ENCODE measurements around the gene FAM222A.

The FAM222A gene

DNA sequence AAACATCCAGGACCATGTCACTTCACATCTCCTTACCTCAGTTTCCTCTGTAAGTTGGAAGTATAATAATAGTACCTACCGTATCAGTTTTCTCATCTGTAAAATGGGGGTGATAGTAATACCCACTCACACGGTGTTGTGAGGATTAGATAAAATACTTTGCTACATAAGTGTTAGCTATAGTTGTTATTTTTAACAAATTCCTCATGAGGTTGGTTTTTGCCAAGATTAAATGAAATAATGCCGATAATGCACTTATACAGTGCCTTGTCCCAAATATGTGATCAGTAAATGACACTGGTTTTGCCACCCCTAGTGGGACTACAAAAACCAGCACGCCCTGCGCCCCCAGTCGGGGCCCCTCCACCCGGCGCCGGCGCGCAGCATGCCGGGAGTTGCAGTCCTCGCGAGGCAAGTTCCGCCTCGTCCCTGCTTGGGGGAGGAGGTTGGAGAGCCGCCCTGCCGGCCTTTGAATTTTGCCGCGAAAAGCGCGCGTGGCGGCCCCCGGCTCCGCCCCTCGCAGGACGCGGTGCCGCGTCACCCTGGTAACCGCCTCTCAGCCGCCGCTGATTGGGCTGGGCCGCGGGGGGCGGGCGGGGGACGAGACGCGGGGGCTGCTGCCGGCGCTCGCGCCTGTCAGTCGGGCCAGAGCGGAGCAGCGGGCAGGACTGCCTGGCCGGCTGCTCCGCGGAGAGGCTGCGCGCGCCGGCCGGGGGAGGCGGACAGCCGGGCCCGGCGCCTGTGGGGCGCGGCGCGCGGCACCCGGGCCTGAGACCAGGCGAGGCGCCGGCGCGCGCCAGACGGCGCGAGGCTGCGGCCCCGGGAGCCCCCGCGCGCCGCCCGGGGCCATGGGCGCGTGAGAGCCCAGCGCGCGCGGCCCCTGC is at the start of gene FAM222A:
Gene FAM222A, plus strand, starts transcription at position 639 of the 884 bp plus-strand sequence. CDS start 30,322 bp downstream, outside the sequence.
- DNase-seq, result peak; percentile 92 to 95

DNA sequence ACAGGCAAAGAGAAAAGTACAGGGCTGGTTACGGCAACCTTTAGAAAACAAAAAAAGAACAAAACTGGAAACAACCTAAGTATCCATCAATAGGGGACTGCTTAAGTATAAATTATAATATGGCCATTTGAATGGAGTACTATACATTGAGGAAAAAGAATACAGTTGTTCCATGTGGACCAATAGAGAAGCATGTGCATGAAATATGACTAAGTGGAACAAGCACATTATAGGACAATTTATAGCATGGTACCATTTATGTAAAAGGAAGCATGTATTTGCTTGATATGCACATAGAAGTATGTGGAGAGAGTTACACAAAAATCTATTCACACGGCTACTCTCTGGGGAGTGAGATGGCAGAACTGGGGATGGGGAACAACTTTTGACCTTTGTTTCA is 49.2 kb upstream of the FAM222A start:
- no peak for DNase-seq

- no peak for DNase-seq
Observed at GRCh38 chr12:109666068-109666467, 47.6 kb upstream of the FAM222A start.

DNA sequence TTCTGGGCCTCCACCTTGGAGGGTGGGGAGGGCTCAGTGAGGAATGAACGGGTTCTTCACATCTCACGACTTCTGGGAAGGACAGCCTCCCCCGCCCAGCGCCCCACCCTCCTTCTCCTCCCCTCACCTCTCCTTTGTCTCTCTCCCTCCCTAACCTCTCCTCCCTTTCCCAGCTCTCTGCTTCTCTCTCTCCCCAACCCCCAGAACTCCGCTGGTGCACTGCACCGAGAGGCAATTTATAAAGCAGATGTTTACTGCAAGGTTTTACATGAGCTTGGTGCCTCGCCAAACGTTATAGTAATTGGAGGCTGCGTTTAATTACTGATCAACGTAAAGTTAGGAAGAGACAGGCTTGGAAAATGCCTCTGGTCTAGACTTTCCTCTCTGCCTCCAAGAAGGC is 42.9 kb upstream of the FAM222A start:
- DNase-seq, result no peak

- DNase-seq, result no peak
Observed at GRCh38 chr12:109671502-109671901, 42.1 kb upstream of the FAM222A start.

DNA sequence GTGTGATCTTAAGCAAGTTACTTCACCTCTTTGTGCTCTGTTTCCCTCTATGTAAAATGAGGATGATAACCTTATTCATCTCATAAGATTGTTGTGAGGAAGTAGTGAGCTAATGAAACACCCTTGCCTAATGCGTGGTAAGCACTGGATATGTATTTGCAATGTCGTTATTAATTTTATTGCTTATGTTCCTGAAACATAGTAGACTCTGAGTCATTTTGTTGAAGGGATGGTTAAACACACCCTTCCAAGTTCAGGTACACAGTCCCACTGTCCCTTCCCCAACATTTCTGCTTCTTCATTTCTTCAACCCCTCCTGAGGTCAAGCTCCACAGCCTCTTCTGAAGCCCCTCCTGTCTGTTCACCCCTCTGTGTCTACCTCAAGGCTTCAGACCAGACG is 40.2 kb upstream of the FAM222A start:
- no peak for DNase-seq

- no peak for DNase-seq
Observed at GRCh38 chr12:109673884-109674283, 39.7 kb upstream of the FAM222A start.

- DNase-seq, result no peak
Observed at GRCh38 chr12:109675411-109675810, 38.2 kb upstream of the FAM222A start.

DNA sequence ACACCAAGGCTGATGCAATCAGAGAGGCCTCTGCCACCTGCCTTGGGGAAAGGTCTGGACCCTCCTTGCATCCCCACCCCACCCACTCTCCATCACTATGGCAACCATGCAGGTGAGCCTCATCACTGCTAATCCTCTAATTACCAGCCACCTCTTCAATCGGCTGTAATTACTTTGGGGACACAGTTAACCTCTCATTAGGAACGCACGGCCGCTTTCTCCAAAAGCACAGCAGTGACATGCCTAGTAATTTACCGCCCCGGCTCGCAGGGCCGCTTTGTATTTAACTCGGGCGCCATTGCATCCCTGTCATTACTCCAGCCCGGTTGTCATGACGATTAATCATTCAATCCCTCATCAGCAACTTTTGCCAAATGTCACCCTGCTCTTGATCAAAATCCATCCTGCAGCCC is 36.3 kb upstream of the FAM222A start:
- peak; percentile 32 to 51 for DNase-seq

DNA sequence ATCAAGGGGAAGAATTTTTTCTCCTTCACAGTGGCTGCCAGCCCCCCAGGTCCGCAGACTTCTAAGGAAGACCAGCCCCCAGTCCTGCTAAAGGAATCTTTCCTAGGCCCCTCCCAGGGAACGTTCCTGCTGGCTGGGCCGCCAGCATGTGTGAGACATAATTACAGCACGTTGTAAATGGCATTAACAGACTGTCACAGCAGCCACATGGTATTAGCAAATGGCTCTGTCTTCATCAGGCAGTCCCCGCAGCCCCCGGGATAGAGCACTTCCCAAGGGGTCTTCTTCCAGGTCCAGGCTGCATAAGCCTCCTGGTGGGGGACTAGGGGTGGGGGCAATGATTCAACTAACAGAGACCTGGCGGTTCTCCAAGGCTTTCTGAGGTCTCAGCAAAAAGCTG is 34.9 kb upstream of the FAM222A start:
- no peak for DNase-seq

DNA sequence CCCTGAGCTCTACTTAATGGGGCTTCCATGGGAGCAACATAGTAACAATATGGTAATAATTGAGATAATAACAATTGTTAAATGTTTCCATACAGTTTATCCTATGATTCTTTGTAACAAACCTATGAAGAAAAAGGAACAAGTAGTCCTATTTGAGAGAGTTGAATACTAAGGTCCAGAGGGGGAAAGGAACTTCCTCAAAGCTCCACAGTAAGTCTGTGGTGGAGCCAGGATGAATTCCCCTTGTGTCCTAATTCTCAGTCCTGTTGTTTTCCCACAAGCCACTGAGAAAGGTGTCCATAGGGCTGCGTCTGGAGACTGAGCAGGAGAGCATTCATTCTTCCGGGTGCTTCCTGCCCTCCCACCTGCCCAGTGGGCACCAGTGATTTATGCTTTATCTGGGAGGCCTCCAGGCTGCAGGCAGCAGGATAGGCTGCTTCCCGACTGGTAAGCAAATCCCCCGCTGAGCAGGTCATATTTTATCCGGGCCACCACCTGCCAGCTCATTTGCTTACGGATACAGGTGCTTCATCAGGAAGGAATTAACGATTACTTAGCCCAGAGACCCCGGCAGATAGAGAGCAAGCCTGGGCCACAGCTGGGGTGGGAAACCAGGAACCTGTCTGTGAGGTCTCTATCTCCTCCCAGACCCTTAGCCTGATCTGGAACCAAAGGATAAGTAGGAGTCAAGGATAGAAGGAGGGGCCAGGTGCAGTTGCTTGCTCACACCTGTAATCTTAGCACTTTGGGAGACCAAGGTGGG is 33.9 kb upstream of the FAM222A start:
- DNase-seq, result no peak

DNA sequence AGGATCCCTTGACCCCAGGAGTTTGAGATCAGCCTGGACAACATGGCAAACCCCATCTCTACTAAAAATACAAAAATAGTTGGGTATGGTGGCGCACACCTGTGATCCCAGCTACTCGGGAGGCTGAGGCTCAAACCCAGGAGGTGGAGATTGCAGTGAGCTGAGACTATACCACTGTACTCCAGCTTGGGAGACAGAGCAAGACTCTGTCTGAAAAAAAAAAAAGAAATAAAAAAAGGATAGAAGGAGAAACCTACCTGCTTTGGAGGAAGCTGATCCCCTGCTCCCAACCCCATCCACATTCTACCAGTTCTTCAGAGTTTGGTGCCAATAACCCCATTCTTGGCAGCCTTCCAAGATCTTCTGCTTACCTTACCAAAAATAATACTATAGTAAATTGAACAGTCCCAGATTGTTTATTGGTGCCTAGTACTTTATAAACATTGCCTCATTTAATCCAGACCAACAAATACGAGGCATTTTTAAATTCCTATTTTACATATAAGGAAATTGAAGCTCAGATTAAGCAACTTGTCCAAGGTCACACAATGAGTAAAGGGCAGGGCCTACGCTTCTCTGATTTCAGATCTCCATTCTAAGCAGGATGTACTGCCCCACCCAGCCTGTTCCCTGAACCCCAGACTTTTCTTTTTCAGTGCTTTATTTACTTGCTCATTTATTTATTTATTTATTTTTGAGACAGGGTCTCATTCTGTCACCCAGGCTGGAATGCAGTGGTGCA is 33.2 kb upstream of the FAM222A start:
- DNase-seq, result no peak

- DNase-seq, result no peak
Observed at GRCh38 chr12:109681986-109682707, 31.5 kb upstream of the FAM222A start.

DNA sequence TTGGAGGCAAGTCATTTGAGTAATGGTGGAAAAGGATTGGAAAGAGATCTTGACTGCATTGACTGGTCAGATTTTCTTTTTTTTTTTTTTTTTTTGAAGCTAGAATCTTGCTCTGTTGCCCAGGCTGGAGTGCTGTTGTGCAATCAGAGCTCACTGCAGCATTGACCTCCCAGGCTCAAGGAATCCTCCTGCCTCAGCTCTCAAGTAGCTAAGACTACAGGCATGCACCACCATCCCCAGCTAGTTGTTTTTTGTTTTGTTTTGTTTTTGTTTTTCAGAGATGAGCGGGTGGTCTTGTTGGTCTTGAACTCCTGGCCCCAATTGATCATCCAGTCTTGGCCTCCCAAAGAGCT is 30.9 kb upstream of the FAM222A start:
- no peak for DNase-seq

GRCh38 chr12:109683316-109683715 is 30.3 kb upstream of the FAM222A start:
- DNase-seq, result no peak

GRCh38 chr12:109685574-109686447 is 27.8 kb upstream of the FAM222A start:
- no peak for DNase-seq

DNA sequence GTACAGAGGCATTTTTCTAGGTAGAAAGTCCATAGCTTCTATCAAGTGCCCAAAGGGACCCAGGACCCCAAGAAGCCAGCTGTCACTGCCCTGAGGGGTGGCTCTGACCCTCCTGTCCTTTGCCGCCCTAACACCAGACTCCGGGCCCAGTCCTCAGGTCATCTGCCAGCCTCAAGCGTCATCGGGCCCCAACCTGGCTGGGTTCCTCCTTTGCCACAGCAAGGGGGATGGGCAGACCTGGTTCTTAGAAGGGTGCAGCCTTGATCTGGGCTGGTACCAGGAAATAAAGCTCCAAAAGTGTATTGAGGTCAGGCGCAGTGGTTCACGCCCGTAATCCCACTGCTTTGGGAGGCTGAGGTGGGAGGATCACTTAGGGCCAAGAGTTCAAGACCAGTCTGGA is 27.1 kb upstream of the FAM222A start:
- no peak for DNase-seq

DNA sequence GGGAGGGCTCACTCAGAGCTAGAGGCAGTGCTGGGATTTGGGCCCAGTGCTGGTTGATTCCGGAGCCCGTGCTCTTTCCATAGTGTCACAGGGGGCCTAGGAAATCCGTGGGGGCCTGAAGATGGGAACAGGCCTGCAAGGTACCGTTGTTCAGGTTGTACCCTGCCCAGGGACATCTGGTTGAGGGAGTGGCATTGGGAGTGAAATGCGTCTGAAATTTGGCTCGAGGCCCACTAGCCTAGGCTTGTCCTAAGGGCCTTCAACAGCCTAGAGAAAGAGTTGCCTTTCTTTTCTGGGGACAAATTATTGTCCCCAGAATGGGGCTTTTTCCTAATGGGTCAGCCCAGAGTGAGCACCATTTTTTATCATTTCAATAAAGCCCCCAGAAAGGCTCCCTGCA is 26.4 kb upstream of the FAM222A start:
- DNase-seq, result no peak

DNA sequence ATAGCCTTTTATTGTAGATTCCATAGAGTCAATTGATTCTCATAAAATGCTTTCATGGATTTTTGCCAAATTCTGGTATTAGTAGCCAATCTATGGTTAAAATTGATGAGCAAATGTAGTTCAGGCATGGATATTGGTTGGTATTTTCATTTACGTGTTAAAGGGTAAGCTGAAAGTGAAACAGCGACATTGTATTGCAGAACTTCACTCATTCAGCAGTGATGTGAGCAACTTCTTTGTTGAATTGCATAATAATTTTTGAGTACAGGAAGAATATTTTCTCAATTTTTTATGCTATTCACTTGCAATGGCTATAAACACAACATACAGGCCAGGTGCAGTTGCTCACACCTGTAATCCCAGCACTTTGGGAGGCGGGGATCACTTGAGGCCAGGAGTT is 24.2 kb upstream of the FAM222A start:
- no peak for DNase-seq

DNA sequence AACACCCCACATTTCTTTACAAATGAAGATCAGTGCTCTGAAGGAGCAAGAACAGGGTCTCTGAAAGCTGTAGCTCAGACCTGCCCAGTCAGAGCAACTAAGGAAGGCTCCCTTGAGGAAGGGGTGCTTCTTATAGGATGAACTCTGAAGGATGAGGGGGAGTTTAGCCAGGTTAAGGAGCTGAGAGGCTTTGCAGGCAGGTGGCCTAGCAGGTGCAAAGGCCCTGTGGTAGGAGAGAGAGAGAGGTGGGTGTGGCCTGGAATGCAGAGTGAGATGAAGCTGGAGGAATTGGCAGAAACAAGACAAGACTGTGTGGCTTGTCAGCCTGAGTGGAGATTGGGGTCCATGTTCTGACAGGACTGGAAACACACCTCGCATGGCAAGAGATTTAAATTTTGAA is 20.5 kb upstream of the FAM222A start:
- DNase-seq, result no peak

Data from NCI-H1930 (cell line).